GM11168 (cell line): ENCODE results near the gene ZMIZ1.

ENCODE experiments used
- in situ Hi-C: fragments of 300-500 bp; cut with MboI; formaldehyde crosslinking; loops from one replicate; pipeline ENCODE4 v1.12.0; 2022; ENCODE audit warnings: low sequenced_read_pairs; ENCODE audit not compliant: unreplicated experiment

Gene ZMIZ1

GRCh38 chr10:79068562-79069324 lies at the start of gene ZMIZ1:
Gene ZMIZ1, plus strand, starts transcription at chr10:79068966. Its CDS starts 132,667 bp downstream, at chr10:79201633.
- in situ Hi-C loops: no loop called here

GRCh38 chr10:79019441-79020014 lies 49.2 kb upstream of the ZMIZ1 start:
- in situ Hi-C loops: no loop called here

- in situ Hi-C loops: no loop called here
Observed at GRCh38 chr10:79020015-79020491, 48.7 kb upstream of the ZMIZ1 start.

GRCh38 chr10:79020605-79021004 lies 48.2 kb upstream of the ZMIZ1 start:
- in situ Hi-C loops: no loop called here

- in situ Hi-C loops: no loop called here
Observed at GRCh38 chr10:79021331-79021907, 47.3 kb upstream of the ZMIZ1 start.

GRCh38 chr10:79021948-79022499 lies 46.7 kb upstream of the ZMIZ1 start:
- in situ Hi-C loops: no loop called here

GRCh38 chr10:79022565-79023230 lies 46.1 kb upstream of the ZMIZ1 start:
- in situ Hi-C loops: no loop called here

- in situ Hi-C loops: no loop called here
Observed at GRCh38 chr10:79023240-79024162, 45.3 kb upstream of the ZMIZ1 start.

GRCh38 chr10:79024296-79024695 lies 44.5 kb upstream of the ZMIZ1 start:
- in situ Hi-C loops: no loop called here

- in situ Hi-C loops: no loop called here
Observed at GRCh38 chr10:79024720-79025198, 44.0 kb upstream of the ZMIZ1 start.

- in situ Hi-C loops: no loop called here
Observed at GRCh38 chr10:79025199-79025832, 43.5 kb upstream of the ZMIZ1 start.

GRCh38 chr10:79026341-79026761 lies 42.4 kb upstream of the ZMIZ1 start:
- in situ Hi-C loops: no loop called here

GRCh38 chr10:79026806-79027146 lies 42.0 kb upstream of the ZMIZ1 start:
- in situ Hi-C loops: no loop called here

- in situ Hi-C loops: no loop called here
Observed at GRCh38 chr10:79027147-79028055, 41.4 kb upstream of the ZMIZ1 start.

- in situ Hi-C loops: no loop called here
Observed at GRCh38 chr10:79028056-79028430, 40.7 kb upstream of the ZMIZ1 start.

GRCh38 chr10:79028451-79029010 lies 40.2 kb upstream of the ZMIZ1 start:
- in situ Hi-C loops: no loop called here

- in situ Hi-C loops: no loop called here
Observed at GRCh38 chr10:79029478-79030390, 39.0 kb upstream of the ZMIZ1 start.
